T-helper 22 cell (primary cell): Measurements from ENCODE around the gene MOG.

ENCODE experiments used
- DNase-seq: peaks from one replicate; pipeline ENCODE4 v3.0.0-alpha.2; 2020; ENCODE audit warnings: low read depth

Gene MOG

GRCh38 chr6:29676981-29677601, 20.2 kb downstream of the MOG start:
- DNase-seq = no peak

GRCh38 chr6:29678114-29678513, 21.2 kb downstream of the MOG start:
- DNase-seq = no peak

GRCh38 chr6:29679962-29680361, 23.1 kb downstream of the MOG start:
- no peak for DNase-seq

- no peak for DNase-seq
These were observed 23.5 kb downstream of the MOG start for GRCh38 chr6:29680416-29680815.

GRCh38 chr6:29680904-29681303, 24.0 kb downstream of the MOG start, which contains the start of gene ZFP57:
ZFP57 (minus strand) TSS chr6:29681152; CDS start chr6:29677003, 4,149 bp downstream.
- DNase-seq = no peak

- no peak for DNase-seq
These were observed 24.9 kb downstream of the MOG start for GRCh38 chr6:29681811-29682210.

- DNase-seq = no peak
These were observed 28.9 kb downstream of the MOG start for GRCh38 chr6:29685718-29686326.

GRCh38 chr6:29694637-29695036, 37.7 kb downstream of the MOG start:
- no peak for DNase-seq

GRCh38 chr6:29696147-29697125, 39.5 kb downstream of the MOG start:
- DNase-seq = no peak

GRCh38 chr6:29702519-29703103, 45.7 kb downstream of the MOG start:
- peak; percentile 42 for DNase-seq

- DNase-seq = no peak
These were observed 48.7 kb downstream of the MOG start for GRCh38 chr6:29705389-29706231.

- DNase-seq = peak; percentile 80
These were observed 51.7 kb downstream of the MOG start for GRCh38 chr6:29708432-29709179.

- DNase-seq = no peak
These were observed 52.3 kb downstream of the MOG start for GRCh38 chr6:29709188-29709587.

- DNase-seq = no peak
These were observed 53.5 kb downstream of the MOG start for GRCh38 chr6:29710281-29710941.

- no peak for DNase-seq
These were observed 64.0 kb downstream of the MOG start for GRCh38 chr6:29720863-29721262.
